ENCODE results near the gene H1-8.

- TF ChIP-seq CTCF (IDR thresholded peaks at IDR 0.05) (no peak), POLR2AphosphoS5 (IDR thresholded peaks at IDR 0.05) (no peak), POLR2A (IDR thresholded peaks at IDR 0.05) (no peak), EP300 (IDR thresholded peaks at IDR 0.05) (no peak)
Measured at GRCh38 chr3:129558772-129559564, 16.0 kb downstream of the H1-8 start.
